Measurements from ENCODE around the gene THADA.

THADA gene

GRCh38 chr2:43184339-43184895, 411.4 kb downstream of the THADA start:
- 83 to 86% methylated on average over 12 of the region's 12 CpGs for WGBS, 2 experiments
- no peaks in the 10 kb centered on the region for H3K9me3 ChIP-seq (ENCODE audit: control insufficient read depth, low read length)
- no peaks in the 10 kb centered on the region for H3K36me3 ChIP-seq (ENCODE audit: control insufficient read depth, insufficient read depth, low read length)
- no peaks in the 10 kb centered on the region for H3K27me3 ChIP-seq (ENCODE audit: control insufficient read depth, insufficient read depth, low read length, poor library complexity, severe bottlenecking)
- H3K4me1 ChIP-seq (ENCODE audit: control insufficient read depth, insufficient read depth, low read length), result peaks cover 11% of the 10 kb centered on the region
- H3K4me3 ChIP-seq (ENCODE audit: insufficient read depth, low read depth, low read length), result no peak overlapping the region
- H3K27ac ChIP-seq (ENCODE audit: insufficient read depth, low read depth, low read length, poor library complexity, severe bottlenecking), result no peak overlapping the region

DNA sequence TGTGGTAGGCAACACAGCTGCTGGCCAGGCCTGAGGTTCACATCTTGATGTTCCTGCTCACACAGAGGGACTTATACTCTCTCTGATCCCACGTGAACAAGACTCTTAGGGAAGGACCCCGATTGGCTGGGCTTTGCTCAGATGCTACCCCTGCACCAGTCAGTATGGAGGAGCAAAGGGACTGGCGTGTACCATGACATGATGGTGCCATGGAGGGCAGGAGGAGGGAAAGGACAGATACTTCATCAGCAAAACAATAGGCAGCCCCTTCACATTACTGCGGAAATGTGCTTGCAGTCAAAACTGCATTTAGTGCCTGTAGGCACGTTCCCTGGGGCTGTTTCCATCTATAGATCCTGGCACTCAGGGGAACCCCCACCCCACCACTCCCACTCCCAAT, 412.1 kb downstream of the THADA start:
- H3K36me3 ChIP-seq (ENCODE audit: control insufficient read depth, insufficient read depth, low read length), result no peaks in the 10 kb centered on the region
- no peaks in the 10 kb centered on the region for H3K27me3 ChIP-seq (ENCODE audit: control insufficient read depth, insufficient read depth, low read length, poor library complexity, severe bottlenecking)
- no peak overlapping the region for H3K4me3 ChIP-seq (ENCODE audit: insufficient read depth, low read depth, low read length)
- no peak overlapping the region for H3K27ac ChIP-seq (ENCODE audit: insufficient read depth, low read depth, low read length, poor library complexity, severe bottlenecking)
- 55% methylated on average over 5 of the region's 5 CpGs for WGBS, 2 experiments
- peaks cover 18% of the 10 kb centered on the region for H3K4me1 ChIP-seq (ENCODE audit: control insufficient read depth, insufficient read depth, low read length)
- no peaks in the 10 kb centered on the region for H3K9me3 ChIP-seq (ENCODE audit: control insufficient read depth, low read length)

GRCh38 chr2:43180897-43181296, 414.9 kb downstream of the THADA start:
- Histone ChIP-seq H3K27me3 (ENCODE audit: control insufficient read depth, insufficient read depth, low read length, poor library complexity, severe bottlenecking) (no peaks in the 10 kb centered on the region), H3K4me3 (ENCODE audit: insufficient read depth, low read depth, low read length) (no peak overlapping the region)

More at GRCh38 chr2:43180897-43181296, 414.9 kb downstream of the THADA start:
- peaks cover 24% of the 10 kb centered on the region for H3K4me1 ChIP-seq (ENCODE audit: control insufficient read depth, insufficient read depth, low read length)
- H3K27ac ChIP-seq (ENCODE audit: insufficient read depth, low read depth, low read length, poor library complexity, severe bottlenecking), result no peak overlapping the region
- no peaks in the 10 kb centered on the region for H3K9me3 ChIP-seq (ENCODE audit: control insufficient read depth, low read length)
- H3K36me3 ChIP-seq (ENCODE audit: control insufficient read depth, insufficient read depth, low read length), result no peaks in the 10 kb centered on the region
- WGBS, 2 experiments, result 93 to 94% methylated on average over 8 of the region's 8 CpGs
